Kidney epithelial cell (primary cell): ENCODE results near the gene TMEM184C. TPM values are rescaled to one million over a fixed set of nuclear protein-coding genes. Genes with fewer than 3 reads are reported as not detected.

Source experiments
- DNase-seq: peaks from one replicate; pipeline ENCODE4 v3.0.0-alpha.2; 2010; ENCODE audit warnings: low read depth
- H3K27me3 ChIP-seq: 2 replicates; pipeline ENCODE4 v1.6.0; 2011; ENCODE audit warnings: low read length; ENCODE audit not compliant: control insufficient read depth, insufficient read depth
- H3K36me3 ChIP-seq: 2 replicates; pipeline ENCODE4 v1.5.1; 2011; ENCODE audit warnings: low read length; ENCODE audit not compliant: control insufficient read depth, insufficient read depth
- H3K4me3 ChIP-seq: 2 replicates; pipeline ENCODE4 v1.5.1; 2011; ENCODE audit warnings: low read depth, mild to moderate bottlenecking, control low read depth, low read length
- total RNA-seq: library from RNA; depleted of rRNA; stranded (reverse); fragments of >200 nt; gene quantifications from 2 replicates; pipeline ENCODE4 v1.2.3, GENCODE V29; 2015
- TF ChIP-seq, protein P1 (sequence below): IDR thresholded peaks from 2 replicates; pipeline ENCODE4 v1.5.1; 2011; ENCODE audit warnings: mild to moderate bottlenecking, moderate library complexity, low read length, control low read depth, inconsistent platforms; ENCODE audit not compliant: insufficient read depth, poor library complexity, severe bottlenecking

The TMEM184C gene
- total RNA-seq, 1 donor from 2014 or later = 37.6 TPM

DNA sequence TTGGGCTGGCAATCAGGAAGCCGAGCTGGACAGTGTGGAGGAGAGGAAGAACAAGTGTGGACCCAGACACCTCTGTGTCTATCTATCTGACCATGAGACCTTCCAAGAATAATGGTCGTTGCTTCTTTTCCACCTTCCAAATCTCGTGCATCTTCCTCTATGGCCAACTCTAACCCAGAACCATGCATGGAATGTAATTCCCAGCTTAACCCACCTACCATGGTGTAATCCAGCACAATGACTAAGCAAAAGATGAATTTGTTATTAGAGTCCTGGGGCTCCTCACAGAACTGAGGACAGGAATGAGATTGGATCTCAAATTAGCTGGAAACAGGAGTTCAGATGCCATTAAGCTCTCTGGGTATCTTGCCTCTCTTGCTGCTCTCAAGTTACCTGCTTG is 17.4 kb upstream of the TMEM184C start:
- Histone ChIP-seq H3K27me3 (no peaks in the 10 kb centered on the region), H3K4me3 (no peak overlapping the region), H3K36me3 (no peaks in the 10 kb centered on the region)
- DNase-seq = no peak
- TF ChIP-seq, protein P1, sequence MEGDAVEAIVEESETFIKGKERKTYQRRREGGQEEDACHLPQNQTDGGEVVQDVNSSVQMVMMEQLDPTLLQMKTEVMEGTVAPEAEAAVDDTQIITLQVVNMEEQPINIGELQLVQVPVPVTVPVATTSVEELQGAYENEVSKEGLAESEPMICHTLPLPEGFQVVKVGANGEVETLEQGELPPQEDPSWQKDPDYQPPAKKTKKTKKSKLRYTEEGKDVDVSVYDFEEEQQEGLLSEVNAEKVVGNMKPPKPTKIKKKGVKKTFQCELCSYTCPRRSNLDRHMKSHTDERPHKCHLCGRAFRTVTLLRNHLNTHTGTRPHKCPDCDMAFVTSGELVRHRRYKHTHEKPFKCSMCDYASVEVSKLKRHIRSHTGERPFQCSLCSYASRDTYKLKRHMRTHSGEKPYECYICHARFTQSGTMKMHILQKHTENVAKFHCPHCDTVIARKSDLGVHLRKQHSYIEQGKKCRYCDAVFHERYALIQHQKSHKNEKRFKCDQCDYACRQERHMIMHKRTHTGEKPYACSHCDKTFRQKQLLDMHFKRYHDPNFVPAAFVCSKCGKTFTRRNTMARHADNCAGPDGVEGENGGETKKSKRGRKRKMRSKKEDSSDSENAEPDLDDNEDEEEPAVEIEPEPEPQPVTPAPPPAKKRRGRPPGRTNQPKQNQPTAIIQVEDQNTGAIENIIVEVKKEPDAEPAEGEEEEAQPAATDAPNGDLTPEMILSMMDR = no peak

DNA sequence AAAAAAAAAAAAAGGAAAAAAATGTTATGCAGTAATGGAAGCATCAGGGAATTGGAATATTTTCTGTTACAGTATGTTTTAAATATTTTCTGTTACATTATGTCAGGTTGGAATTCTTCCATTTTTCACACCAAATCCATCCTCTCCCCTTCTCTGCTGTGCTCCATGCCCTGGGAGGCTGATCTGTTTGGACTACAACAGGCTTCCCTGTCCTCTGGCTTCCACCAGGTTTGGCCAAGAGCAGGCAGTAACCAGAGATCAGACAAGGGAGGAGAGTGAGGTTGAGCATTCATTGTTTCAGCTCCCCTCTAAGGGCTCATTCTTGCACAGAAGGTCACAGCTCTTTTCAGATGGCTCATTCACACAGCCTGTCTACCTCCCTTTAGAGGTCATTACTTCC is 11.7 kb upstream of the TMEM184C start:
- H3K4me3 ChIP-seq = no peak overlapping the region
- no peaks in the 10 kb centered on the region for H3K36me3 ChIP-seq
- no peaks in the 10 kb centered on the region for H3K27me3 ChIP-seq
- no peak for DNase-seq
- TF ChIP-seq, protein P1 = no peak

DNA sequence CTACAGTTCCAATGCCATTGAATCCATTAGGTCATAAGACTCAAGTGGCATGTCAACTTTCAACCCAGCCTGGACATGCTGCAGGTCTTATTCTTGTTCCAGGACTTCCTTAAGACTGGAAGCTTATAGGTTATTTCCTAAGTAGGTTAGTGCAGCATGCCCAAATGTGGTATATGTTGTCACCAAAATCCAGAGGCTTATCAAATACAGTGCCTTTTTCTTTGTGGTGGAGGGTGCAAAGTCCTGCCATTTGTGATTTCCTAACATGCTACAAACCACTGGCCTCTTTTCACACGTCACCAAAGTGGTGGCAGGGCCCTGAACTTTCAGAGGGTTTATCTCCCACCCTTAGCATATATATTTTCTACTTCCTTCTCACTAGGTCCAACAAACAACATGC is 9.7 kb upstream of the TMEM184C start:
- DNase-seq = no peak
- Histone ChIP-seq H3K27me3 (no peaks in the 10 kb centered on the region), H3K36me3 (no peaks in the 10 kb centered on the region), H3K4me3 (no peak overlapping the region)
- TF ChIP-seq, protein P1 = no peak

DNA sequence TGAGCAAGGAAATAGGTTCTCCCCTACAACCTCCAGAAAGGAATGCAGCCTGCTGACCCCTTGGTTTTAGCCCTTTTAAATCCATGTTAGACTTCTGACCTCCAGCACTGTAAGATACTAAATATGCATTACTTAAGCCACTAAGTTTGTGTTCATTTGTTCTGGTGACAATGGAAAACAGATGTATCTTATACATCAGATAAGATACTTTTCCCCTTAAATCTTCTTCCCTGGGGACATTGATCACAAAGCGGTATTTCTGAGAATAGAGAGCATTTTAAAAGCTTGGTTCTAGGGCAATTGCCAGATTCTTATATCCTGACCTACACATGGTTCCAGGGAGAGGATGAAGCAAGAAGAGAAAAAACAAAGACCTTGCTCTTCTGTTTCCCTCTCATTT is 6.5 kb upstream of the TMEM184C start:
- Histone ChIP-seq H3K4me3 (no peak overlapping the region), H3K36me3 (no peaks in the 10 kb centered on the region), H3K27me3 (no peaks in the 10 kb centered on the region)
- no peak for DNase-seq
- TF ChIP-seq, protein P1 = no peak

DNA sequence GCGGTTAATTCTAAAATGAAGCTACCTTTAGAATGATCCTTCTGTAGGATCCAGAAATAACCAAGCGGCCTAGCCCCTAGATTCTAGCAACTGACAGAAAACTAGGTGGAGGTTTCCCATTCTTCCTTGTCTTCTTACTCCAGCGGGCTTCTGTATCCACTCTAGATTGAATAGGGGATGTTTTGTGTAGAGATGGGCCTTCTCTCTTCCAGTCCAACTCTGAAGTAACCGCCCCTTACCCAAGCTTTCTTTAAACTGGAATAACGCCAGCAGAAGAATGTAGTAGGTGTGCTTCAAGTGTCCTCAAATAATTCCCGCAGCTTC is 386 bp upstream of the TMEM184C start:
- TF ChIP-seq, protein P1 = no peak
- Histone ChIP-seq H3K4me3 (peak overlapping the region; percentile 72), H3K36me3 (no peaks in the 10 kb centered on the region), H3K27me3 (no peaks in the 10 kb centered on the region)
- DNase-seq = no peak

DNA sequence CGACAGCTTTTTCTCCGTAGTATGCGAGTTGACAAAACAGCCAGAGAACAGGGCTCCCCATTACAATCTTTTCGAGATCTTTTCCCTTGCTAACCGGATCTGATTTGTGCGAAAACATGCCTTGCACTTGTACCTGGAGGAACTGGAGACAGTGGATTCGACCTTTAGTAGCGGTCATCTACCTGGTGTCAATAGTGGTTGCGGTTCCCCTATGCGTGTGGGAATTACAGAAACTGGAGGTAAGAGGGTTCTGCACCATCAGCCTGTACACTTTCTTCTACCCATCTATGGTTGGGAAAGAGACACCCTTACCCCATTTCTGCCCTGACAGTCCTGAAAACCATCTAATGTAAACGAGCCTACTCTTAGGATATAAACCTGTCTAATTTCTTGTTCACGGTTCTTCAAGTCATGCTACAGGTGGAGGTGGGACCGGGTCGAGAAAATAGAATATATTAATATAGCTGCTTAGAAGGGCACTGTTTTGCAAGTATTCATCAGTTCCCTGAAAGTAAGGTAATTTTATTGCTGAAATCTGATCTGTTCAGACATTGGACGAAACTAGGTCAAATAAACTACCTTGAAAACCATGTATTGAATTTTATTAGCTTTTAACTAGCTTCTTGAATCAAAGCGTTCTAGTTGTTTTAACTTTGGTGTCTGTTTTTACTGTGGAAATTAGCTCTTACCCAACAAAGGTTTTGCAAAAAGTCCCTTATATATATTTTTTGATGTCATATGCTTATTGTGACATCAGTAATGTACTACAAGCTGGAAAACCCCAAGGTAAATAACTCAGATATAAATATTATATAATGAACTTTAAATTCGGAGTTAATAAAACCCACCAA is 869 bp downstream of the TMEM184C start:
- no peak for DNase-seq
- Histone ChIP-seq H3K27me3 (no peaks in the 10 kb centered on the region), H3K4me3 (peak overlapping the region; percentile 72), H3K36me3 (no peaks in the 10 kb centered on the region)
- TF ChIP-seq, protein P1 = no peak
